ENCODE results near the gene NDUFC2. TPM values are rescaled to one million over a fixed set of nuclear protein-coding genes. Genes with fewer than 3 reads are reported as not detected.

The NDUFC2 gene
- total and polyA plus RNA-seq, 2 of the 13 experiments (the other 11 are each of a cell fraction or from before 2014, with no cell fraction given) = 256 to 363 TPM

- TF ChIP-seq, protein P1, sequence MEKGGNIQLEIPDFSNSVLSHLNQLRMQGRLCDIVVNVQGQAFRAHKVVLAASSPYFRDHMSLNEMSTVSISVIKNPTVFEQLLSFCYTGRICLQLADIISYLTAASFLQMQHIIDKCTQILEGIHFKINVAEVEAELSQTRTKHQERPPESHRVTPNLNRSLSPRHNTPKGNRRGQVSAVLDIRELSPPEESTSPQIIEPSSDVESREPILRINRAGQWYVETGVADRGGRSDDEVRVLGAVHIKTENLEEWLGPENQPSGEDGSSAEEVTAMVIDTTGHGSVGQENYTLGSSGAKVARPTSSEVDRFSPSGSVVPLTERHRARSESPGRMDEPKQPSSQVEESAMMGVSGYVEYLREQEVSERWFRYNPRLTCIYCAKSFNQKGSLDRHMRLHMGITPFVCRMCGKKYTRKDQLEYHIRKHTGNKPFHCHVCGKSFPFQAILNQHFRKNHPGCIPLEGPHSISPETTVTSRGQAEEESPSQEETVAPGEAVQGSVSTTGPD (CRISPR knock-in tag; IDR thresholded peaks at IDR 0.05) = no peak
- TF ChIP-seq PHF20 (CRISPR knock-in tag; IDR thresholded peaks at IDR 0.05) (peak; percentile 95), ISX (CRISPR knock-in tag; conservative IDR thresholded peaks at IDR 0.05) (peak; percentile 78; the same call in 1 of the 2 replicates), NR0B2 (CRISPR knock-in tag; IDR thresholded peaks at IDR 0.05) (no peak; the same call in 1 of the 2 replicates), NR2F6 (IDR thresholded peaks at IDR 0.05) (peak; percentile 58; the same call in 1 of the 2 replicates), NR2F6 (CRISPR knock-in tag; IDR thresholded peaks at IDR 0.05) (peak; percentile 77; the same call in 1 of the 2 replicates), ZFP90 (CRISPR knock-in tag; IDR thresholded peaks at IDR 0.05; ENCODE audit: borderline replicate concordance) (peak; percentile 92; the same call in 1 of the 2 replicates), ZNF687 (CRISPR knock-in tag; IDR thresholded peaks at IDR 0.05) (peak; percentile 99), ZNF10 (CRISPR knock-in tag; IDR thresholded peaks at IDR 0.05; ENCODE audit: borderline replicate concordance, low read depth) (no peak), SRSF4 (IDR thresholded peaks at IDR 0.05; ENCODE audit: low read depth, low read length, poor library complexity, severe bottlenecking) (no peak), ZNF670 (CRISPR knock-in tag; IDR thresholded peaks at IDR 0.05; ENCODE audit: borderline replicate concordance) (peak; percentile 84; the same call in 1 of the 2 replicates), ZNF251 (CRISPR knock-in tag; IDR thresholded peaks at IDR 0.05) (no peak), ZNF331 (CRISPR knock-in tag; IDR thresholded peaks at IDR 0.05) (peak; percentile 95)
- TF ChIP-seq, protein P2, sequence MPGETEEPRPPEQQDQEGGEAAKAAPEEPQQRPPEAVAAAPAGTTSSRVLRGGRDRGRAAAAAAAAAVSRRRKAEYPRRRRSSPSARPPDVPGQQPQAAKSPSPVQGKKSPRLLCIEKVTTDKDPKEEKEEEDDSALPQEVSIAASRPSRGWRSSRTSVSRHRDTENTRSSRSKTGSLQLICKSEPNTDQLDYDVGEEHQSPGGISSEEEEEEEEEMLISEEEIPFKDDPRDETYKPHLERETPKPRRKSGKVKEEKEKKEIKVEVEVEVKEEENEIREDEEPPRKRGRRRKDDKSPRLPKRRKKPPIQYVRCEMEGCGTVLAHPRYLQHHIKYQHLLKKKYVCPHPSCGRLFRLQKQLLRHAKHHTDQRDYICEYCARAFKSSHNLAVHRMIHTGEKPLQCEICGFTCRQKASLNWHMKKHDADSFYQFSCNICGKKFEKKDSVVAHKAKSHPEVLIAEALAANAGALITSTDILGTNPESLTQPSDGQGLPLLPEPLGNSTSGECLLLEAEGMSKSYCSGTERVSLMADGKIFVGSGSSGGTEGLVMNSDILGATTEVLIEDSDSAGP (CRISPR knock-in tag; IDR thresholded peaks at IDR 0.05; ENCODE audit: borderline replicate concordance) = peak; percentile 94
- TF ChIP-seq, protein P3, sequence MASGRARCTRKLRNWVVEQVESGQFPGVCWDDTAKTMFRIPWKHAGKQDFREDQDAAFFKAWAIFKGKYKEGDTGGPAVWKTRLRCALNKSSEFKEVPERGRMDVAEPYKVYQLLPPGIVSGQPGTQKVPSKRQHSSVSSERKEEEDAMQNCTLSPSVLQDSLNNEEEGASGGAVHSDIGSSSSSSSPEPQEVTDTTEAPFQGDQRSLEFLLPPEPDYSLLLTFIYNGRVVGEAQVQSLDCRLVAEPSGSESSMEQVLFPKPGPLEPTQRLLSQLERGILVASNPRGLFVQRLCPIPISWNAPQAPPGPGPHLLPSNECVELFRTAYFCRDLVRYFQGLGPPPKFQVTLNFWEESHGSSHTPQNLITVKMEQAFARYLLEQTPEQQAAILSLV (CRISPR knock-in tag; IDR thresholded peaks at IDR 0.05; ENCODE audit: borderline replicate concordance) = peak; percentile 89
- TF ChIP-seq, protein P4, sequence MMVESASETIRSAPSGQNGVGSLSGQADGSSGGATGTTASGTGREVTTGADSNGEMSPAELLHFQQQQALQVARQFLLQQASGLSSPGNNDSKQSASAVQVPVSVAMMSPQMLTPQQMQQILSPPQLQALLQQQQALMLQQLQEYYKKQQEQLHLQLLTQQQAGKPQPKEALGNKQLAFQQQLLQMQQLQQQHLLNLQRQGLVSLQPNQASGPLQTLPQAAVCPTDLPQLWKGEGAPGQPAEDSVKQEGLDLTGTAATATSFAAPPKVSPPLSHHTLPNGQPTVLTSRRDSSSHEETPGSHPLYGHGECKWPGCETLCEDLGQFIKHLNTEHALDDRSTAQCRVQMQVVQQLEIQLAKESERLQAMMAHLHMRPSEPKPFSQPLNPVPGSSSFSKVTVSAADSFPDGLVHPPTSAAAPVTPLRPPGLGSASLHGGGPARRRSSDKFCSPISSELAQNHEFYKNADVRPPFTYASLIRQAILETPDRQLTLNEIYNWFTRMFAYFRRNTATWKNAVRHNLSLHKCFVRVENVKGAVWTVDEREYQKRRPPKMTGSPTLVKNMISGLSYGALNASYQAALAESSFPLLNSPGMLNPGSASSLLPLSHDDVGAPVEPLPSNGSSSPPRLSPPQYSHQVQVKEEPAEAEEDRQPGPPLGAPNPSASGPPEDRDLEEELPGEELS (CRISPR knock-in tag; IDR thresholded peaks at IDR 0.05) = peak; percentile 78
Measured at GRCh38 chr11:78079232-78080083, at the start of gene NDUFC2 (continued).
